OCI-LY7 (cell line): ENCODE measurements around the gene ANO8. TPM values are rescaled to one million over a fixed set of nuclear protein-coding genes. Genes with fewer than 3 reads are reported as not detected.

Experiments used
- BruUV-seq: library from RNA; stranded (reverse); fragments of 400-500 nt; replicated peaks from 2 replicates; lab custom pipeline; 2021; lab: Mats Ljungman, UMichigan
- CTCF ChIA-PET: fragments of 300-600 bp; sonication (Branson Sonifier 250); formaldehyde crosslinking; loops from one replicate; lab custom pipeline; 2022; ENCODE audit warnings: antibody characterized with exemption; ENCODE audit not compliant: unreplicated experiment; lab: Charles Lee
- POLR2A ChIA-PET: fragments of 300-600 bp; sonication (Branson Sonifier 250); formaldehyde crosslinking; loops from one replicate; lab custom pipeline; 2022; ENCODE audit warnings: antibody characterized with exemption; lab: Charles Lee
- DNase-seq: peaks from one replicate; pipeline ENCODE4 v3.0.0-alpha.2; 2015; ENCODE audit warnings: low spot score
- H2AFZ ChIP-seq: fragments of 200-600 bp; sonication (generic), shearing (Covaris generic); 2 replicates; pipeline ENCODE4 v1.6.1; 2014; ENCODE audit warnings: mild to moderate bottlenecking, antibody characterized with exemption, low read length, moderate library complexity
- H3K27ac ChIP-seq: fragments of 200-600 bp; sonication (generic); 2 replicates; pipeline ENCODE4 v1.5.1; 2014; ENCODE audit warnings: mixed run types, low read depth, mild to moderate bottlenecking, moderate library complexity, low read length, inconsistent platforms; ENCODE audit not compliant: poor library complexity, severe bottlenecking
- H3K36me3 ChIP-seq: fragments of 200-600 bp; sonication (generic); 2 replicates; pipeline ENCODE4 v1.6.1; 2014; ENCODE audit warnings: mild to moderate bottlenecking, antibody characterized with exemption, low read length, moderate library complexity, mixed read lengths; ENCODE audit not compliant: insufficient read depth
- H3K4me1 ChIP-seq: fragments of 200-600 bp; sonication (generic); 2 replicates; pipeline ENCODE4 v1.5.1; 2014; ENCODE audit warnings: mild to moderate bottlenecking, low read length; ENCODE audit not compliant: insufficient read depth, poor library complexity, severe bottlenecking
- H3K4me2 ChIP-seq: fragments of 200-600 bp; sonication (generic); 2 replicates; pipeline ENCODE4 v1.6.1; 2014; ENCODE audit warnings: mild to moderate bottlenecking, low read length
- H3K4me3 ChIP-seq: fragments of 200-600 bp; sonication (generic); 2 replicates; pipeline ENCODE4 v1.5.1; 2014; ENCODE audit warnings: mild to moderate bottlenecking, low read depth, low read length; ENCODE audit not compliant: poor library complexity, severe bottlenecking
- H3K79me2 ChIP-seq: fragments of 200-600 bp; sonication (generic); 2 replicates; pipeline ENCODE4 v1.6.1; 2016; ENCODE audit warnings: low read depth, mild to moderate bottlenecking, low read length, moderate library complexity, mixed read lengths; ENCODE audit not compliant: insufficient read depth
- H3K9me2 ChIP-seq: fragments of 200-600 bp; sonication (generic); 2 replicates; pipeline ENCODE4 v1.6.1; 2016; ENCODE audit warnings: mild to moderate bottlenecking, low read length, mixed read lengths; ENCODE audit not compliant: insufficient read depth
- H3K9me3 ChIP-seq: fragments of 200-600 bp; sonication (generic); 2 replicates; pipeline ENCODE4 v1.6.1; 2014; ENCODE audit warnings: mild to moderate bottlenecking, mixed run types, low read length, mixed read lengths
- H4K20me1 ChIP-seq: fragments of 200-600 bp; sonication (generic); 2 replicates; pipeline ENCODE4 v1.6.1; 2014; ENCODE audit warnings: mild to moderate bottlenecking, antibody characterized with exemption, low read length, moderate library complexity, mixed read lengths; ENCODE audit not compliant: insufficient read depth
- CTCF ChIP-seq: fragments of 200-600 bp; sonication (generic); conservative IDR thresholded peaks from 2 replicates; pipeline ENCODE4 v1.5.1; 2014; ENCODE audit warnings: mild to moderate bottlenecking, antibody characterized with exemption, low read length, moderate library complexity, mixed read lengths
- EZH2phosphoT487 ChIP-seq: fragments of 200-600 bp; sonication (generic); IDR thresholded peaks from 2 replicates; pipeline ENCODE4 v1.6.1; 2018; ENCODE audit warnings: low read depth, borderline replicate concordance, mild to moderate bottlenecking, mixed run types, antibody characterized with exemption, low read length, moderate library complexity, mixed read lengths
- intact Hi-C: fragments of 100-400 bp; cut with micrococcal nuclease; formaldehyde crosslinking; loops from one replicate; pipeline ENCODE4 v1.10.0; 2022; ENCODE audit not compliant: unreplicated experiment
- total RNA-seq, 2 experiments: library from RNA; depleted of rRNA in 1 of 2; stranded (reverse); fragments of >200 nt in 1 of 2; shearing (Covaris generic) in 1 of 2; gene quantifications; 2 replicates each; pipeline ENCODE4 v1.2.3, GENCODE V29; 2014 to 2022

ANO8 gene
- total RNA-seq, 2 experiments from 2014 or later, result 4.3 to 13.5 TPM

- TF ChIP-seq EZH2phosphoT487 (no peak), CTCF (no peak)
- H3K36me3 ChIP-seq, result 0 out of 2 replicates have a peak, but pooled peaks cover under 1% of the 10 kb centered on the region
- H2AFZ ChIP-seq, result no peak overlapping the region
- no peaks in the 10 kb centered on the region for H3K9me3 ChIP-seq
- no peak for DNase-seq
- intact Hi-C loops, result no loop called here
- POLR2A ChIA-PET, result no interaction called here
- no peak overlapping the region for H3K27ac ChIP-seq
- H4K20me1 ChIP-seq, result no peaks in the 10 kb centered on the region
- H3K9me2 ChIP-seq, result no peaks in the 10 kb centered on the region
- no TSS peak for BruUV-seq
- H3K4me3 ChIP-seq, result no peak overlapping the region
- CTCF ChIA-PET, result interaction anchor here (0.6 kb wide), 1 partner anchor 36 kb away, joined by 3 read pairs; no protein-coding TSS in a partner anchor
- H3K4me1 ChIP-seq, result peaks cover 15% of the 10 kb centered on the region
- H3K4me2 ChIP-seq, result peak overlapping the region; percentile 53; the same call in 1 of the 2 replicates
- H3K79me2 ChIP-seq, result no peaks in the 10 kb centered on the region
These were observed 6.8 kb downstream of the ANO8 start for GRCh38 chr19:17327654-17328516.

GRCh38 chr19:17327068-17327653 is 7.5 kb downstream of the ANO8 start:
- BruUV-seq, result no TSS peak
- DNase-seq, result no peak
- Histone ChIP-seq H3K36me3 (peaks cover 8% of the 10 kb centered on the region; the same call in 1 of the 2 replicates), H3K9me3 (no peaks in the 10 kb centered on the region), H3K79me2 (no peaks in the 10 kb centered on the region), H4K20me1 (no peaks in the 10 kb centered on the region), H3K9me2 (no peaks in the 10 kb centered on the region), H3K4me3 (no peak overlapping the region), H3K27ac (no peak overlapping the region), H2AFZ (no peak overlapping the region), H3K4me2 (no peak overlapping the region), H3K4me1 (peaks cover 14% of the 10 kb centered on the region)
- intact Hi-C loops, result no loop called here
- TF ChIP-seq EZH2phosphoT487 (no peak), CTCF (no peak)
- ChIA-PET POLR2A (interaction anchor here (0.6 kb wide), 1 partner anchor 76 kb away, joined by 3 read pairs; no protein-coding TSS in a partner anchor), CTCF (interaction anchor here (0.6 kb wide), 1 partner anchor 36 kb away, joined by 3 read pairs; no protein-coding TSS in a partner anchor)
